Aortic smooth muscle cell (primary cell): ENCODE measurements around the gene CSTF1. TPM values are rescaled to one million over a fixed set of nuclear protein-coding genes. Genes with fewer than 3 reads are reported as not detected.

Experiments
- total RNA-seq: library from RNA; depleted of rRNA; stranded (reverse); fragments of >200 nt; gene quantifications from 2 replicates; pipeline ENCODE4 v1.2.3, GENCODE V29; 2014

The CSTF1 gene
- 27.3 and 29.9 TPM in 2 replicates for total RNA-seq

GRCh38 chr20:56392132-56392880 lies at the start of gene CSTF1, which contains the start of gene AURKA:
CSTF1 (plus strand) TSS chr20:56392645; CDS start chr20:56395553, 2,908 bp downstream.
AURKA (minus strand) TSS chr20:56392215; CDS start chr20:56388197, 4,018 bp downstream.

DNA sequence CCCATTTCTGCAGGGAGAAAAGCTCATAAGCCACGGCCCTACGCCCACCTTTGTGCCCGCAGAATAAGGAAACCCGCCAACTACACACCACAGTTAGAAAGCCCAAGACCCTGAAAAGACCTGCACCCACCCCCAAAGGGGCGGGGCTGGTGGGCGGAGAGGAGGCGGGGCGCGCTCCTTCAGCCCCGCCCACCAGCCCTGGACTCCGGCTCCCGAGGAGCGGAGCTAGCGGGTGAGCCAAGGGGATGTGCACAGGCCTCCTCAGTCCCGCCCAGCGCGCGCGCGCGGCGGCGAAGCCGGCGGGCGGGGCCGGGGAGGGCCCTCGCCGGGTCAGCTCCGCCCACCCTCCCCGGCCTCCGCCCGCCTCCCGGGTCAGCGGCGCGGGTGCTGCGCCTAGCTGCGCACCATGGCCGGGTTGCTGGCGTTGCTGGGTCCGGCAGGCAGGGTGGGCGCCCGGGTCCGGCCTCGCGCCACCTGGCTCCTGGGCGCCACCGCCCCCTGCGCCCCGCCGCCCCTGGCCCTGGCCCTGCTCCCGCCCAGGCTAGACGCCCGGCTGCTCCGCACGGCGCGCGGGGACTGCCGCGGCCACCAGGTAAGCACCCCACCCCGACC lies 33.7 kb upstream of the CSTF1 start, which contains the start of gene FAM210B:
TSS of gene FAM210B (plus strand) at position 375 of the 612 bp plus-strand sequence. CDS start at position 407, 32 bp downstream.

GRCh38 chr20:56411759-56412472 lies 19.5 kb downstream of the CSTF1 start, which contains the start of gene CASS4:
CASS4 (plus strand) TSS chr20:56412260; CDS start chr20:56412459, 199 bp downstream.

Other genes with a start within 250 kb of the CSTF1 start
- gene MC3R, start 143.9 kb upstream of the CSTF1 start, total RNA-seq: not detected in 2 replicates
- 34.2 and 39.3 TPM in 2 replicates for gene FAM210B, start 33.7 kb upstream of the CSTF1 start, total RNA-seq
- 15.2 and 27.0 TPM in 2 replicates for gene AURKA, start 430 bp upstream of the CSTF1 start, total RNA-seq
- gene CASS4, start 19.6 kb downstream of the CSTF1 start, total RNA-seq: 0.13 TPM in 1 of 2 replicates, not detected in the other
- 85.5 and 94.3 TPM in 2 replicates for gene RTF2, start 76.0 kb downstream of the CSTF1 start, total RNA-seq
- 0.12 TPM in 1 of 2 replicates, not detected in the other for gene FAM209A, start 132.1 kb downstream of the CSTF1 start, total RNA-seq
- gene FAM209B, start 140.6 kb downstream of the CSTF1 start, total RNA-seq: not detected in 2 replicates
- not detected in 2 replicates for gene TFAP2C, start 236.7 kb downstream of the CSTF1 start, total RNA-seq